DND-41 (cell line): ENCODE data around the gene ENPP1.

Experiments used
- CTCF ChIP-seq: IDR thresholded peaks from 2 replicates; pipeline ENCODE4 v1.5.1; 2012; ENCODE audit warnings: borderline replicate concordance, low read length, moderate library complexity, mild to moderate bottlenecking; ENCODE audit not compliant: poor library complexity, severe bottlenecking; ENCODE audit errors: extremely low read depth
- EZH2 ChIP-seq: IDR thresholded peaks from 3 replicates; pipeline ENCODE4 v1.6.1; 2012; ENCODE audit warnings: borderline replicate concordance, low read depth, mild to moderate bottlenecking, moderate library complexity, low read length, inconsistent platforms; ENCODE audit not compliant: severe bottlenecking

- TF ChIP-seq CTCF = no peak
- TF ChIP-seq EZH2 = no peak
These were observed 31.6 kb downstream of the ENPP1 start for GRCh38 chr6:131839388-131839787.
